Stimulated activated naive CD4-positive, alpha-beta T cell (primary cell): ENCODE data around the gene LRPAP1.

ENCODE experiments used
- DNase-seq, 6 experiments: peaks; one replicate each; lab custom pipeline; 2025; lab: John Stamatoyannopoulos, UW

Gene LRPAP1

DNA sequence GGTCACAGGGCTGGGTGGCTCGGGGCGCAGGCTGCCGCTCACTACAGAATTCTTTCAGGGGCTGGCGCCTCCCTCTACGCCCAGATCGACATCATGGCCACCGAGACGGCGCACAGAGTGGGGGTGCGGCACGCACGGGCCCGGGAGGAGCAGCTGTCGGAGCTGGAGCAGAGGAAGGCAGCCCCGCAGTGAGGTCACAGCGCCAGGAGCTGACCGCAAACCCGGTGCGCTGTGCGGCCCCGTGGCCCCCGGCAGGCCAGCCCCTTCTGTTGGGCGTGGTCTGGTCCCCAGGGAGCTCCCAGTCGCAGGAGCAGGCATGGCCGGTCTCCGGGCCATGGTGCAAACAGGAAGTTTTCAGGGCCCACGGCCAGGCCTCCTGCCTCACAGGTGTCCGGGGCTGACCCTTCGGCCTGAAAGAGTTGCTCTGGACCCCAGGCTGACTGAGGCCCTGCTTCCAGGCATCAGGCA, 31.6 kb downstream of the LRPAP1 start:
- DNase-seq = no peak

DNA sequence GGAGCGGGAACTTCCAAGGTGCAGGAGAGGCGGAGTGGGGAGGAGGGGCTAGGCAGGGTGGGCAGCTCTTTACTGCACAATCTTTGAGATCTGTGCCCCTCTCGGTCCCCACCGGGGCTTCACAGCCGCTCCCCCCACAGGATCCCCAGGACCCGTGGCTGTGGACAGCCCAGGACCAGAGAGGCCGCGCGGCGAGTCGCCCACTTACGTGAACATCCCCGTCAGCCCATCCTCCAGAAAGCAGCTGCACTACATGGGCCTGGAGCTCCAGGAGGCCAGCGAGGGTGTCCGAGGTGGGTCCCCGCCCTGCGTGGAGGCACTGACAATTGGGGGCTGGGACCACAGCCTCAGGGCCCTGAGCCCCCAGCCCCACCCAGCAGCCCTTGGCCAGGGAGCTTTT, 32.1 kb downstream of the LRPAP1 start:
- DNase-seq = no peak

DNA sequence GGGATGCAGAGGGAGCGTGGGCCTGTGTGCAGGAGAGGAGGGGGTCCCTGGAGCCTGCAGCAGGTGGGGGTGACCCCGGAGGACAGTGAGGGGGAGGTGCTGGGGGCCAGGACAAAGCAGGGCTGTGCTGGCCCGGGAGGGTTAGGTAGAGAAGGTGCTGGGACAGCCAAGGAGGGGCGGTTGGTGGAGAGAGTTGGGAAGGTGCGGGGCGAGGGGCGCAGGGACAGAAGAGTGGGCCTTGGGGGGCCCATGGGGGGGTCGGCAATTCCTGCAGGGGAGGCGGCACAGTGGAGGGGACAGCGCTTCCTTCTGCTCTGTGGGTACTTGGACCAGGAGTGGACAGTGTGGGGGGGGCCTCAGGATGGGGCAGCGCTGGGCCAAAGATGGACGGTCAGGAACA, 32.5 kb downstream of the LRPAP1 start:
- no peak for DNase-seq

DNA sequence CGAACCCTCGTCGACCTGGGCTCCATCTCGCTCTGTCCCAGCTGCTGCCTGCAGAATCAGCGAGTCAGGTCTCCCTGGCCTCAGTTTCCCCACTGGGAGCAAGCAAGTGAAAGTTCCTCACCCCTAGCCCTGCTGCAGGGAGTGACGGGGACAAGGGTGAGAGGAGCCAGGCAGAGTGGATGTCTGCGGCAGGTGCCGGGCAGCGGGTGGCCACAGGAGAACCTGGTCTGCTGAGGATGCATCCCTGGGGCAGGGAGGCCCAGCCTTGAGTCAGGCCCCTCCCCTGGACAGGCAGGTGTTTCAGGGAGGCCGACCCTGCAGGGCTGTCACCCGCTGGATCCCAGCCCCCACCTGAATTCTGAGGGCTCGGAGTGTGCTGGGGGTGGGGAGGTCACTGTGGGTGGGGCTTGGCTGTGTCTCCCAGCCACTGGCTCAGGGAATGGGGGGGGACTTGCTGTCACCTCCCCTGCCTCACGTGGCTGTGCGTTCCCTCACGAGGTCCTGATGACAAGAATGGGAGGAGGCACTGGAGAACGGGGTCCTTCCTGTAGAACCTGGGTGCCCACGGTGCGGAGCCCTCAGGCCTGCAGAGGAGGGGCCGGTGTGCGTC, 33.2 kb downstream of the LRPAP1 start:
- DNase-seq = no peak

DNA sequence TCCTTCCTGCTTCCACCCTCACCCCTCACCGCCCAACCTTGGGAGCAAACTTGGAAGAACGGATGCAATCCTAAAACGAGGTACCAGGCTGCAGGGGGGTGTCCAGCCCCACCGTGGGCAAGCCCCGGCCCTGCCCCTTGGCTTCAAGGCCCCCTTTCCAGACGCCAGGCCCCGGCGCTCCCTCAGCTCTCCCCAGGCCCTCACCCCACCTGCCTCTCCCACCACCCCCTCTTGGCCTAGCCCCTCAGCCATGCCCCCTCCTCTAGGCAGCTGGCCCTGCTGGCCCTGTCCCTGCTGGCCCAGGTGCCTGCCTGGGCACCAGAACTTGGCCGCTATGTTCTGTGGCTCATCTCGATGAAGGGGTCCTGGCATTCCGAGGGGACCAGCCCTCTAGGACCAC, 33.8 kb downstream of the LRPAP1 start:
- DNase-seq = no peak

DNA sequence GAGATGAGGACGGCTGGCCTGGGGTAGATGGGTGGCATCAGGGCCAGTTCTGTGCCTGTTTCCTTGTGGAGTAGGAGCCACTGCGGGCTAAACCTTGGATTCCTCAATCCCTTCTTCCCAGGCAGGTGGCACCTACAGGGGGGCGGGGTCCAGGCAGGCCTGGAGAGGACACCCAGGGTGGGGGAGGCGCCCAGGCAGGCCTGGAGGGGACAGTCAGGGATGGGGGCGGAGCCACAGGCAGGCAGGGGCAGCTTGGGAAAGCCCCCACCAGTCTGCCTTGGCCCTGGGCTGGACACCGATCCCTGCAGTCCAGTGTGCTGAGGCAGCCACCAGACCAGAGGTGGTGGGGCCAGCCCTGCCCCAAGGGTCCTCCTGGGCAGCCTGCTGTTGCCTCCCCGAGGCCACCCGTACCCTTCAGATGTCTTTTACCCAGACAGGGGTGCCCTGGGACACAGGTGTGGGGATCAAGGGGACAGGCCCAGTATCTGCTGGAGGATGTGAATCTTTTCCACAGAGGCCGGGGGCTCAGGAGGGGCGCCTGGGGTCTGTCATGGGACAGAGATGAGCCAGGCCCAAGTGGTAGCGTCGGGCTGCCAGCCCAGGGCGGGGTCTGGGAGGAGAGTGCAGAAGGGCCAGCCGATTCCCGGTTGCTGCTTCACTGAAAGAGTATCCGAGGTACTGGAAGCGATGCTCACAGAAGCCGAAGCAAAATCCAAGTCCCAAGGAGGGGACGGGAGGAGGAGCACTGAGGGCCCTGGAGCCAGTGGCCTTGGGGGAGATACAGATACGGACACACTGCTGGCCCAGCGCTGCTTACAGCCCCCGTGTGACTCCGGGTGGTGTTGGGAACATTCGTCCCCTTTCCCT, 34.5 kb downstream of the LRPAP1 start:
- DNase-seq = no peak

DNA sequence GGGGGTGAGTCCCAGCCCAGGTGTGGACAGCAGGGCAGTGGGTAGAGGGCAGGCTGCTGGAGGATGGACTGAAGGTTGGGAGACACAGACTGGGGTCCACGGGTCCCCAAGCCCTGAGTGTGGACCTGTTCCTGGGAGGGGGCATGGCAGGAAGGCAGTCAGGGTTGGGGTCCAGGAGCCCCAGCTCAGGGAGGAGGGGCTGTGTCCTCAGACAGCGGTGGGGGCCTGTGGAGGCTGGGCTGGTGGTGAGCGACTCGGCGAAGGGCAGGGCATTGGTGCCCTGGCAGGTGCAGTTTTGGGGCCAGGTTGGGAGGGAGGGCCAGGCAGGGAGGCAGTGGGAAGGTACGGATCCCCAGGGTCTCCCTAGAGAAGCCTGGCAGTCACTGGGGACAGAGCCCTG, 35.1 kb downstream of the LRPAP1 start:
- DNase-seq = no peak

DNA sequence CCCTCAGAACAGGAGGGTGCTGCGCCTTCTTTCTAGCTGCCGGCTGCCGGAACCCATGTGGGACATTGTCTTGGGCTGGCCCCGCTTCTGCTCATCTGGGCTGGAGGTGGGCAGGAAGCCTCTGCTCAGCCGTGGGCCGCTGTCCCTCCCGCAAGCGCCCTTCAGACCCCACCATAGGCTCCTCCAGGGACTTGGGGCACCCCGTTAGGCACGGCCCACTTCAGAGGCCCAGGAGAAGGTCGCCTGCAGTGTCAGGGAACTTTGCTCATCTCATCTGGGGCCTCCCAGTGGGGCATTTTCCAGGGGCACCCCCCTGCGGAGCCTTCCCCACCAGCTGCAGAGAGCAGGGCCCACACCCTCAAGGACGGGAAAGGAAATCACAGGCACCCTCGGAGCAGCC, 36.2 kb downstream of the LRPAP1 start:
- no peak for DNase-seq

DNA sequence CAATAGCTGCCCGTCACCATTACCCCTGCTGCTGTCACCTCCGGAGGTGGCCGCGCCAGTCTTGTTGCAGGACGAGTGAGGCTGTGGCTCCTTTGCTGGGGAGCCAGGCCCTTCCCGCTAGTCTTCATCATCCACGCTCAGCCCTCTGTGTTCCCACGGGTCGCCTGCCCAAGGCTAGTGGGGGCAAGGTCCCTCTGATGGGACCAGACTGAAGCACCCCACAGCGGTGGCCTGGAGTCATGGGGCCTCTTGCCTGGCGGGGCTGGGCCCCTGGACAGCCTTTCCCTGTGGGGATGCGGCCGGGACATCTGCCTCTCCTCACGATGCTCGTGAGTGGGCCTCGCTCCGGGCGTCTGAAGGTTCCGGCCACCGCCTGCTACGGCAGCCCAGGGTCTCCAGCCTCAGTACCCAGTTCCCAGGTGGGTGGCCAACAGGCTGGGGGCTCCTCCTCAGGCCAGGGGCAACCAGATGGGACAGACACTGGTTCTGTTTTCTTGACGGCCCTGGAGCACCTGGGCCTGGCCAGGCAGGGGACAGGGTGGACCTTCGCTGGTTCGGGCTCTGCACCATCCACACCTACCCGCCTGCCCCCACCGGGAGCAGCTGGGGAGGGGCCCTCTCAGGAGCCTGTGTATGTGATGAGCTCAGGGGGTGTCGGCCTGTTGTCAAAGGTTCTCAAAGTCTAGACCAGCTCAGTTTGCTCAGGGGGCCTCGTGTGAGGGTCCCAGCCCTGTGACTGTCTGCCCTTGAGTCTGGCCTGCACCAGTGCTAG, 36.8 kb downstream of the LRPAP1 start:
- no peak for DNase-seq

DNA sequence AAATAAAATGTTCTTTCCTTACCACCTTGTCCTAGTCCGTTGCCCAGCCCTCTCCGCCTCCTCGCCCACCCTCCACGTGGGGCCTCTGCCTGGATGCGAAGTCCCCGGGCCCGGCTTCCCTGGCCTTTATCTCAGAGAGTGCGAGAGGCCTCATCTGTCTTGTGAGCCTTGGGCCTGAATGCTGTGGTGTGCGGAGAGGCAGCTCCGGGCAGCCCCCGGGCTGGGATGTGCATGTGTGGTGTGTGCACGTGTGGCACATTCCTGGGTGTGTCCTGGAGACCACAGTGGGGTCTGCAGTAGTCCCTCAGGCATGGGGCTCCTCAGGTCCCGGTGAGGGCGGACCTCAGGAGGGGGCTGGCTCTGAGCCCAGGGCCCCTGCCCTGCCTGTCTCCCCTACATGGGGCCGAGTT, 37.8 kb downstream of the LRPAP1 start:
- DNase-seq = no peak

DNA sequence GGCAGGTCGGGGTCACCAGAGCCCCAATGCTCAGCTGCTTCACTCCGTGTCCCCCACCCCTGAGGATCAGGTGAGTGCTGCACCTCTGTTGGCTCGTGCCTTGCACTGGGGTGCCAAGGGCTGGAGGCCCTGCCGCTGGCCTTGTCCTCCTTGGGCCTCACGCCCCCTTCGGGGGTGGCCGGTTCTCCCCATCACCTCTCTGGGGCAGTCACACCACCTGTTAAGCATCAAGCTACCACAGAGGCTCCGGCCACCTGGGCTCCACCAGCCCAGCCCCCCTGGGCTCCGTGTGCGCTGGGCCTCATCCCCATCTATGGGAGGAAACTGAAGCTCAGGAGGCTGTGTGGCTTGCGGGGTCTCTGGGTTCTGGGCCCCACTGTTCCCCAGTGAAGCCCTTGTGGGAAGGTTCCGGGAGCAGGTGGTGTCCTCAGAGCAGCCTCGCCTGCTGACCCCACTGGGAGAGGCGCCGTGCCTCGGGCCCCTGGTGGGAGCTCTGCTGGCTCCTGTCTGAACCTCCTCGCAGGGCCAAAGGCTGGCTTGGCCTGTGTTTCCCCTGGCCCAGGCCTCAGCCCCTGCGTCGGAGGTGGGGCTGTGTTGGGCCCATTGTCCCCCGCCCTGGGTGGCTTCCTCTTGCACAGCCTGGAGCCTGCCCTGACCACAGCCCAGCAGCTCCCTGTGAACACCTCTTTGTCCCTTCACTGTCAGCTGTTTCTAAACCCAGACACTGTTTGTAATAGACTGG, 38.3 kb downstream of the LRPAP1 start:
- DNase-seq = no peak

DNA sequence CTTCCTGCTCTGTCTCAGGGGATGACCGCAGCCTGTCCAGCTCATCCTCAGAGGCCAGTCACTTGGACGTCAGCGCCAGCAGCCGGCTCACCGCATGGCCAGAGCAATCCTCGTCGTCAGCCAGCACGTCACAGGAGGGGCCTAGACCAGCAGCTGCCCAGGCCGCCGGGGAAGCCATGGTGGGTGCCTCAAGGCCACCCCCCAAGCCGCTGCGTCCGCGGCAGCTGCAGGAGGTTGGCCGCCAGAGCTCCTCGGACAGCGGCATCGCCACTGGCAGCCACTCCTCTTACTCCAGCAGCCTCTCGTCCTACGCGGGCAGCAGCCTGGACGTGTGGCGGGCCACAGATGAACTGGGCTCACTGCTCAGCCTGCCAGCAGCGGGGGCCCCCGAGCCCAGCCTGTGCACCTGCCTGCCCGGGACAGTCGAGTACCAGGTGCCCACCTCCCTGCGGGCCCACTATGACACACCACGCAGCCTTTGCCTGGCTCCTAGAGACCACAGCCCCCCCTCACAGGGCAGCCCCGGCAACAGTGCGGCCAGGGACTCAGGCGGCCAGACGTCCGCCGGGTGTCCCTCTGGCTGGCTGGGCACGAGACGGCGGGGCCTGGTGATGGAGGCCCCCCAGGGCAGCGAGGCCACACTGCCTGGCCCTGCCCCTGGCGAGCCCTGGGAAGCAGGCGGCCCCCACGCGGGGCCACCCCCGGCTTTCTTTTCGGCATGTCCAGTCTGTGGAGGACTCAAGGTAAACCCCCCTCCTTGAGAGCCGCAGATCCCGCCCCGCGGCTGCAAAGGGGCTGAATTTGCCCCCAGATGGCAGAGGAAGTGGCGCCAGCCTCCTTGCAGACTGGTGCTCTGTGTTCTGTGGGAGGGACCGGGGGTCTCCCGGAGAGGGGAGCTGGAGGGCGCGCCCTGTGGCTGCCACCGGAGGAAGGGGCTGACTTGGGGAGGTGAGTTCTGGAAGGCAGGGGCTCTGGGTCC, 39.2 kb downstream of the LRPAP1 start:
- DNase-seq = no peak

DNA sequence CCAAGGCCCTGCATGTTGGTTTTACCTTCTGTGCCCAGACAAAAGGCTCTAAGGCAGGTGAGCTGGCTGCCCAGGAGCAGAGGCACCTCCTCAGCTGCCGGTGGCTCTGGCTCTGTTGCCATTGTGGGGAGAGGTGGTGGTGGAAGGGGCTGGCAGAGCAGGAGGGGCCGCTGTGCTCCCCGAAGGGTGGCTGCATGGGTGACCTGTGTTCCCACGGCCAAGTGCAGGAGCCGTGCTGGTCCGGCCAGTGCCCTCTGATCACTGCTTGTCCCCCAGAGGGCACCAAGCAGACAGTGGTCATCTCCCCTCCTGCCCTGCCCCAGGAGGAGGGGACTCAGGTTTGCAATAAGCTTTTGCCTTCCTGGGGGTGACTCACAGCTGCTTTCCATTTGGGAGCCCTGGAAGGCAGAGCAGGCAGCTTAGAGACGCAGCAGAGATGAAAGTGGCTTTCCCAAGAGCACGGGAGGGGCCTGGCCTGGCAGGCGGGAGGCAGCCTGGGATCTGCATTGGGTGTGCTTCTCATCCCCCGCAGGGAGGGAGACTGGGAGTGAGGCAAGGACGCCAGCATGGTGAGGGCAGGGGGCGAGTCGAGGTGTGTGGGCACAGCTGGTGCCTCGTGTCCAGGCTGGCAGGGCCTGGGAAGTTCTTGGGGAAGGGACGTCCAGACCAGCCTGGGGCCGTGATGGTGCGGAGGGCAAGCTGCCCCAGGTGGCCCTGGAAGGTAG, 40.4 kb downstream of the LRPAP1 start:
- no peak for DNase-seq

DNA sequence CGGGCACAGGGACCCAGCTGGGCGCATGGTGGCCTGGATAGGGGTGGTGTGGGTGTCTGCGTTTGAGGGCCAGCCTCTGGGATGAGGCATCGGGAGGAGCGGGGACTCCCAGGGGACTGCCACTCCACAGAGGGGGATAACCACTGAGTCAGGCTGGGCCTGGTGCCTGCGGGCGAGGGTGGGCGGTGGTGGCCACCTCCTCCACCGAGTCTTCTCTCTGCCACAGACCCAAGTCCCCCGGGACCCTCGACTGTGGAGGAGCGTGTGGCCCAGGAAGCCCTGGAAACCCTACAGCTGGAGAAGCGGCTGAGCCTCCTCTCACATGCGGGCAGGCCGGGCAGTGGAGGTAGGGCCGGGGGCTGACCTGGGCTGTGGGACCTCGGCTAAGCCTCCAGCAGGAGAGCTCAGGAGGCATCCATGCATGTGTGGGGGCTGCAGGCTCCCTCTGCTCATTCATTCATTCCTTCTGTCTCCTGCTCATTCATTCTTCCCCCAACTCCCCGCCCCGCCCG, 42.7 kb downstream of the LRPAP1 start:
- no peak for DNase-seq

DNA sequence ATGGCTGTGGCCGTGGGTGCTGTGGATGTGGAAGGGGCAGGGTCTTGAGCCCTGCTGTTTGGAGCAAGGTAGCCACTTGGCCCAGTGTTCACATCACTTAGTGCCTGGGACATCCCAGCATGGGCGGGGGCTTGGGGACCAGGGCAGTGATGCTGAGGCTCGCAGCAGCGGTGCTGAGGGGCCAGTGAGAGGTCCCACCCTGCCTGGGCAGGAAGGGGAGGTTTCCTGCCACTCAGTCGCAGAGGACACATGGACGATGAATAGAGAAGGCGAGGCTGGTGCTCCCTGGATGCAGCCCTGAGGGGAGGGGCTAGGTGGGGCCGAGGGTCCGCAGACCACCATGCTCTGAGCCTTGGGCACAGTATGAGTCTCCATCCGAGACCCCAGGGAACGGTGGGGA, 43.4 kb downstream of the LRPAP1 start:
- no peak for DNase-seq

DNA sequence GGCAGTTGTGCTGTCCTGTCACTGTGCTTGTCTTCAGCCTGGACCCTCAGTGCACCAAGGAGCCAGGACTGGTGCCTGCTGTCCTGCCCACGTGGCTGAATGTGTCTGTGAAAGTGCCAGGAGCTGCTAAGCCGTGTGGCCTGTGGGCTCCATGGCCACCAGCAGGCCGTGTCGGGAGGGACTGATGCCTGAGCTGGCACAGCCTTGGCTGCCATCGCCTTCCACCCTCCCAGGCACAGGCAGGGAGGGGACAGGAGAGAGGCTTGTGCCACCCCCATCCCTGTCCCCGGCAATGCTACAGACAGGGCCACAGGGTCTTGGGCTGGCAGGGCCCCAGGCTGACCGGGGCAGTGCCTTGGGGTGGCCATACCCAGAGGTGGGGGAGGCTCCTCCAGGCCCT, 44.4 kb downstream of the LRPAP1 start:
- DNase-seq = no peak

DNA sequence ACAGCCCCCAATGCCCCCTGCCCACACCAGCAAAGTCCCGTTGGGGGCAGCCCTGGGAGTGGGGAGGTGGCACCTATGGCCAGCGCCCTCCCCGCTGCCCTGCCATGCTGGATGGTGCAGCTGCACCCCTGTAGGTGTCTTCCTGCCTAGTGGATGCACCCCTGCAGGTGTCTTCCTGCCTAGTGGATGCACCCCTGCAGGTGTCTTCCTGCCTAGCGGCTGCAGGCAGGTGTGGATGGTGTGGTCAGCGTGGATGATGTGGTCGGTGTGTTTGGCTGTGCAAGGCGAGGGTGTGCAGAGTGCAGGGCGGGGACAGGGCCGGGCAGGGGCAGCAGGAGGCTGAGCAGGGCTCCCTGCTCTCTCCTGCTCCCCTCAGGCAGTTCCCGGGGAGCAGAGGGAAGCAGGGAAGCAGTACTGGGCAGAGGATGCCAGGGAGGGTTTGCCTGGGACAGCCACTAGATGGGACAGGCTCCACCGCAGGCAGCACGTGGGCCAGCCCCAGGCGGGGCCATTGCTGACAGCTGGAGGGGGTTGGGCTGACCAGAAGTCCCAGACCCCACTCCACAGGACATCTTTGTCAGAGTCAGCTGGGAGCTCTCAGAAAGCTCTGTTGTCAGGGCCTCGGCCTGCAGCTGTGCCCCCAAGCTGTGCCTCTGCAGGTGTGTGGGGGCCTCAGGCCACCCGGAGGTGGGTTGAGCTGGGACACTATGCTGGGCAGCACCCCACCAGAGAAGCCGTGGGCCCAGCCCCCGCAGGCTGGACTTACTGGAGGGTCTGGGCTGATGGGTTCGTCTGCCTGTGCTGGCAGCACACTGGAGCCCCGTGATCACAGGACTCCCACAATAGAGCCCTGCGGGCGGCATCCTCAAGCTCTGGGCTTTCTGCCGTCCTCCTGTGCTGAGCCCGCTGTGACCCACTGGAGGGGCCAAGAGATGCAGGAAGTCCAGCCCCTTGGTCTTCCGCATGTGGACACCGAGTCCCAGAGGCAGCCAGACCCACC, 45.4 kb downstream of the LRPAP1 start:
- DNase-seq = no peak

DNA sequence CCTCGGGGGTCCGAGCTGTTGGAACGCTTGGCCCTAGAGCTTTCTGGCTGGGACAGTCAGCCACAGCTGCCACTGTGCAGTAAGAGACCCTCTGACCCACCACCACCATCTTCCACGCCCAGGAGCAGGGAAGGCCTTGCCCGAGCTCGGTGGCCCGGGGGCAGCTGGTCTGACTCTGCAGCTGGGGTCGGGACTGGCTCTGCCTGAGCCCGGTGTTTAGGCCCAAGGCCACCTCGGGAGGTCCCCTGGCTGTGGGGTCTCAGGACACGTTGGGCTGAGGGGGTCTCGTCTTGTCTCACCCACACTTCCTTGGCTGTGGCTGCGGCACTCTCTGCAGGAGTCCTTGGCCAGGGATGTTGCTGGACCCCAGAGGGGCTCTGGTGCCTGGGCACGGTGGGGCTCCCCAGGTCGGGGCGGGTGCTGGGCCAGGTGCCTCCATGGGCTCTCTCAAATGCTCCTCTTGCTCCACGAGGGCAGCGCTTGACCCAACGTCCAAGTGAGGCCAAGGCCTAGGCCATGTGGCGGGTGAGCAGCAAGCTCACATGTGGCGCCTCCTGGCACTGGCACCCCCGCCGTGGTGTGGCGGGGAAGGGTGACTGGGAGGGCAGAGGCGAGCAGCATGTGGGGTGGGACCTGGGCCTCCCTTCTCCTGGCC, 46.2 kb downstream of the LRPAP1 start:
- DNase-seq = no peak
